ENCODE results near the gene RAPGEF5. TPM values are rescaled to one million over a fixed set of nuclear protein-coding genes. Genes with fewer than 3 reads are reported as not detected.

The RAPGEF5 gene
- total RNA-seq, 1 experiment from 2014 or later = 13.3 TPM

DNA sequence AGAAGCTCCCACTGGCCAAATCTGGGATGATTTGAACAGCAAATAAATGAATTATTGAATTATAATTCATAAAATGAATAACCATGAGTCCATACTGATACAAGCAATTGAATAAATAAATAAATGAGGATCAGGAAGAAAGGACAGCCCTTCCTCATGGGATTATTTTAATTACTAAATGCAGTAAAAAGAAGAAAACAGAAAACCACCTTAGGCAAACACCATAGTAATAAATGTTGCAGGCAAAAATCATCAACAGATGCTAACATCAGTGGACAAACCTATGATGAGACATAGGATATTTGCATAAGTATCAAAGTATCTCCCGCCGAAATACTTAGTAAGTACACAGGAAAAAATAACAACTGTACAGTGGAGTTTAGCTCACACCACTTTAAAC is 33.2 kb downstream of the RAPGEF5 start:
- Histone ChIP-seq H2BK5ac (ENCODE audit: insufficient read length, low read length) (no peak overlapping the region), H4K20me1 (ENCODE audit: control insufficient read depth, insufficient read depth, insufficient read length) (no peaks in the 10 kb centered on the region), H2AFZ (ENCODE audit: low read length) (no peak overlapping the region), H3K23ac (ENCODE audit: insufficient read length, low read depth, low read length) (no peak overlapping the region), H2AK5ac (ENCODE audit: insufficient read length, low read length) (no peak overlapping the region), H3K9me3 (ENCODE audit: control insufficient read depth, low read depth, low read length) (no peaks in the 10 kb centered on the region), H2BK20ac (ENCODE audit: low read depth, low read length, poor library complexity, severe bottlenecking) (no peak overlapping the region), H3K4me1 (ENCODE audit: insufficient read depth, low read length) (peaks cover 5% of the 10 kb centered on the region; the same call in 1 of the 2 replicates), H3K27ac (ENCODE audit: insufficient read length, low read depth, low read length) (no peak overlapping the region), H3K4me2 (ENCODE audit: insufficient read depth, insufficient read length, low read length) (no peak overlapping the region), H3K4ac (ENCODE audit: low read depth, low read length) (no peak overlapping the region), H3K56ac (ENCODE audit: insufficient read length, low read depth, low read length) (no peak overlapping the region), H3K14ac (ENCODE audit: insufficient read depth, low read length) (no peak overlapping the region), H2BK12ac (ENCODE audit: insufficient read length, low read depth, low read length) (no peak overlapping the region), H3K23me2 (ENCODE audit: insufficient read length, low read depth, low read length, poor library complexity, severe bottlenecking) (no peaks in the 10 kb centered on the region), H3K79me2 (ENCODE audit: insufficient read depth, low read length) (peaks cover 3% of the 10 kb centered on the region; the same call in 1 of the 2 replicates), H4K5ac (ENCODE audit: insufficient read length, low read depth, low read length) (no peak overlapping the region), H3K79me1 (ENCODE audit: insufficient read depth, low read depth, low read length, poor library complexity, severe bottlenecking) (no peaks in the 10 kb centered on the region), H3K27me3 (ENCODE audit: insufficient read depth, low read length) (no peaks in the 10 kb centered on the region; the same call in 1 of the 2 replicates), H4K91ac (ENCODE audit: insufficient read length, low read depth, low read length) (no peak overlapping the region), H2BK15ac (ENCODE audit: low read depth, low read length) (no peak overlapping the region), H2BK120ac (ENCODE audit: low read depth, low read length, poor library complexity, severe bottlenecking) (no peak overlapping the region), H4K8ac (replicated peaks; ENCODE audit: insufficient read length, low read depth, low read length) (no peak overlapping the region), H3K18ac (ENCODE audit: insufficient read length, low read depth, low read length) (no peak overlapping the region), H3K9ac (ENCODE audit: extremely low read depth, insufficient read length, low read length) (no peak overlapping the region), H3T11ph (ENCODE audit: low read length) (no peak overlapping the region)
- H3K4me1 Mint-ChIP-seq = peaks cover 32 to 33% of the 10 kb centered on the region in 2 experiments
- H3K9me3 Mint-ChIP-seq = no peaks in the 10 kb centered on the region
- TF ChIP-seq, protein P1, sequence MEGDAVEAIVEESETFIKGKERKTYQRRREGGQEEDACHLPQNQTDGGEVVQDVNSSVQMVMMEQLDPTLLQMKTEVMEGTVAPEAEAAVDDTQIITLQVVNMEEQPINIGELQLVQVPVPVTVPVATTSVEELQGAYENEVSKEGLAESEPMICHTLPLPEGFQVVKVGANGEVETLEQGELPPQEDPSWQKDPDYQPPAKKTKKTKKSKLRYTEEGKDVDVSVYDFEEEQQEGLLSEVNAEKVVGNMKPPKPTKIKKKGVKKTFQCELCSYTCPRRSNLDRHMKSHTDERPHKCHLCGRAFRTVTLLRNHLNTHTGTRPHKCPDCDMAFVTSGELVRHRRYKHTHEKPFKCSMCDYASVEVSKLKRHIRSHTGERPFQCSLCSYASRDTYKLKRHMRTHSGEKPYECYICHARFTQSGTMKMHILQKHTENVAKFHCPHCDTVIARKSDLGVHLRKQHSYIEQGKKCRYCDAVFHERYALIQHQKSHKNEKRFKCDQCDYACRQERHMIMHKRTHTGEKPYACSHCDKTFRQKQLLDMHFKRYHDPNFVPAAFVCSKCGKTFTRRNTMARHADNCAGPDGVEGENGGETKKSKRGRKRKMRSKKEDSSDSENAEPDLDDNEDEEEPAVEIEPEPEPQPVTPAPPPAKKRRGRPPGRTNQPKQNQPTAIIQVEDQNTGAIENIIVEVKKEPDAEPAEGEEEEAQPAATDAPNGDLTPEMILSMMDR (conservative IDR thresholded peaks at IDR 0.05) = no peak
- no peak overlapping the region for H3K27ac Mint-ChIP-seq
- no peak overlapping the region for H3K4me3 Mint-ChIP-seq
- WGBS (ENCODE audit: extremely low coverage, insufficient read length, low lambda C conversion rate) = no CpG with 5 or more reads among the region's 2 CpGs
- H3K27me3 Mint-ChIP-seq (ENCODE audit: low read depth) = no peaks in the 10 kb centered on the region
- no peak for DNase-seq
- peaks cover 0 to 2% (median 0%) of the 10 kb centered on the region in 3 experiments; a peak in 1 of 7 replicates for H3K36me3 Mint-ChIP-seq (ENCODE audit: insufficient read depth in 1 of 3, low read depth in 3 of 3)

Data from H9 (cell line).